Activated T-helper 9 cell treated with anti-CD3 and anti-CD28 coated beads, Interleukin-2, amount 50 U/mL, for 16 hours (primary cell): Measurements from ENCODE around the gene AP1M1.

ENCODE experiments used
- DNase-seq: peaks from one replicate; pipeline ENCODE4 v3.0.0-alpha.2; 2020; ENCODE audit warnings: low read depth

AP1M1 gene

GRCh38 chr19:16185768-16186123 is 12.0 kb upstream of the AP1M1 start:
- peak; percentile 24 for DNase-seq

- DNase-seq, result no peak
Measured at GRCh38 chr19:16188521-16188920, 9.2 kb upstream of the AP1M1 start.

GRCh38 chr19:16190198-16190597 is 7.5 kb upstream of the AP1M1 start:
- DNase-seq, result no peak

- no peak for DNase-seq
Measured at GRCh38 chr19:16190736-16191135, 7.0 kb upstream of the AP1M1 start.

GRCh38 chr19:16191216-16191908 is 6.3 kb upstream of the AP1M1 start:
- DNase-seq, result no peak

GRCh38 chr19:16193466-16193865 is 4.2 kb upstream of the AP1M1 start:
- no peak for DNase-seq

- DNase-seq, result no peak
Measured at GRCh38 chr19:16197188-16197621, 506 bp upstream of the AP1M1 start.

- no peak for DNase-seq
Measured at GRCh38 chr19:16198370-16198651, 600 bp downstream of the AP1M1 start.

- no peak for DNase-seq
Measured at GRCh38 chr19:16199275-16199932, 1.7 kb downstream of the AP1M1 start.

GRCh38 chr19:16200038-16201010 is 2.6 kb downstream of the AP1M1 start:
- no peak for DNase-seq

GRCh38 chr19:16201011-16201391 is 3.3 kb downstream of the AP1M1 start:
- DNase-seq, result no peak

- no peak for DNase-seq
Measured at GRCh38 chr19:16202320-16203255, 4.9 kb downstream of the AP1M1 start.

- DNase-seq, result no peak
Measured at GRCh38 chr19:16203256-16204004, 5.7 kb downstream of the AP1M1 start.

- no peak for DNase-seq
Measured at GRCh38 chr19:16204005-16204294, 6.2 kb downstream of the AP1M1 start.

- no peak for DNase-seq
Measured at GRCh38 chr19:16205205-16206045, 7.7 kb downstream of the AP1M1 start.

- no peak for DNase-seq
Measured at GRCh38 chr19:16206046-16206605, 8.4 kb downstream of the AP1M1 start.

- DNase-seq, result no peak
Measured at GRCh38 chr19:16206637-16207036, 8.9 kb downstream of the AP1M1 start.

GRCh38 chr19:16207063-16207462 is 9.4 kb downstream of the AP1M1 start:
- no peak for DNase-seq

GRCh38 chr19:16207490-16208025 is 9.8 kb downstream of the AP1M1 start:
- DNase-seq, result no peak
